IMR-90 (cell line): ENCODE data around the gene RNF31. TPM values are rescaled to one million over a fixed set of nuclear protein-coding genes. Genes with fewer than 3 reads are reported as not detected.

Experiments used
- ATAC-seq: fragments of 200-7000 bp; cut with Tn5 transposase; 2 replicates; pipeline ENCODE4 v1.9.1; 2020; ENCODE audit warnings: low read depth, mild to moderate bottlenecking, moderate library complexity
- BruUV-seq: library from RNA; stranded (reverse); fragments of 400-500 nt; replicated peaks from 2 replicates; lab custom pipeline; 2021; lab: Mats Ljungman, UMichigan
- CTCF ChIA-PET: fragments of 300-600 bp; formaldehyde crosslinking; extraction: SDS; loops from one replicate; lab custom pipeline; 2021; ENCODE audit warnings: antibody characterized with exemption; lab: Yijun Ruan, JAX
- POLR2A ChIA-PET: fragments of 300-600 bp; sonication (Branson Sonifier 250); formaldehyde crosslinking; loops from one replicate; lab custom pipeline; 2022; ENCODE audit warnings: antibody characterized with exemption; ENCODE audit not compliant: unreplicated experiment; lab: Charles Lee
- DNase-seq: peaks from one replicate; pipeline ENCODE4 v3.0.0; 2013
- H2AFZ ChIP-seq: replicated peaks from 2 replicates; pipeline ENCODE3; 2013; ENCODE audit warnings: low read length, mild to moderate bottlenecking; ENCODE audit not compliant: poor library complexity
- H2AK5ac ChIP-seq: 2 replicates; pipeline ENCODE4 v1.6.1; 2013; ENCODE audit warnings: low read depth, low read length, inconsistent platforms
- H2AK9ac ChIP-seq: replicated peaks from 2 replicates; pipeline ENCODE3; 2013; ENCODE audit warnings: mild to moderate bottlenecking, low read depth, low read length, moderate library complexity; ENCODE audit not compliant: poor library complexity
- H2BK120ac ChIP-seq: 2 replicates; pipeline ENCODE4 v1.6.1; 2013; ENCODE audit warnings: low read depth, low read length, inconsistent platforms
- H2BK15ac ChIP-seq: 3 replicates; pipeline ENCODE4 v1.6.1; 2013; ENCODE audit warnings: low read depth, low read length, inconsistent platforms
- H2BK20ac ChIP-seq: 2 replicates; pipeline ENCODE4 v1.6.1; 2013; ENCODE audit warnings: low read depth, mild to moderate bottlenecking, inconsistent platforms, low read length, moderate library complexity
- H2BK5ac ChIP-seq: 2 replicates; pipeline ENCODE4 v1.6.1; 2013; ENCODE audit warnings: mild to moderate bottlenecking, low read depth, low read length, inconsistent platforms; ENCODE audit not compliant: poor library complexity, severe bottlenecking
- H3K14ac ChIP-seq: replicated peaks from 2 replicates; pipeline ENCODE4 v1.6.1; 2013; ENCODE audit warnings: low read depth, low read length, inconsistent platforms
- H3K18ac ChIP-seq: 2 replicates; pipeline ENCODE4 v1.6.1; 2013; ENCODE audit warnings: low read depth, low read length, control low read depth
- H3K23ac ChIP-seq: 2 replicates; pipeline ENCODE4 v1.6.1; 2013; ENCODE audit warnings: low read depth, low read length, inconsistent platforms
- H3K27ac ChIP-seq: 2 replicates; pipeline ENCODE4 v1.5.1; 2013; ENCODE audit warnings: mild to moderate bottlenecking, control low read depth, low read length; ENCODE audit not compliant: insufficient read depth
- H3K27me3 ChIP-seq: 2 replicates; pipeline ENCODE4 v1.6.1; 2013; ENCODE audit warnings: low read length; ENCODE audit not compliant: control insufficient read depth, insufficient read depth
- H3K36me3 ChIP-seq: 2 replicates; pipeline ENCODE4 v1.6.1; 2013; ENCODE audit warnings: low read length, mixed read lengths; ENCODE audit not compliant: control insufficient read depth, insufficient read depth
- H3K4ac ChIP-seq: 2 replicates; pipeline ENCODE4 v1.6.1; 2013; ENCODE audit warnings: low read depth, low read length, inconsistent platforms
- H3K4me1 ChIP-seq: 2 replicates; pipeline ENCODE4 v1.6.1; 2013; ENCODE audit warnings: low read length, mixed read lengths; ENCODE audit not compliant: control insufficient read depth, insufficient read depth
- H3K4me2 ChIP-seq: 2 replicates; pipeline ENCODE4 v1.6.1; 2013; ENCODE audit warnings: low read depth, mild to moderate bottlenecking, control low read depth, low read length, moderate library complexity
- H3K4me3 ChIP-seq: 2 replicates; pipeline ENCODE4 v1.5.1; 2013; ENCODE audit warnings: low read depth, mild to moderate bottlenecking, control low read depth, low read length, moderate library complexity; ENCODE audit not compliant: insufficient read depth
- H3K56ac ChIP-seq: 2 replicates; pipeline ENCODE4 v1.6.1; 2013; ENCODE audit warnings: low read length, inconsistent platforms; ENCODE audit not compliant: insufficient read depth; ENCODE audit errors: extremely low read depth
- H3K79me1 ChIP-seq, 2 experiments: 2 replicates each; pipeline ENCODE4 v1.6.1; 2013; ENCODE audit warnings: low read length in 2 of 2, inconsistent platforms in 1 of 2, low read depth in 1 of 2
- H3K9ac ChIP-seq: 2 replicates; pipeline ENCODE4 v1.6.1; 2013; ENCODE audit warnings: low read depth, low read length, control low read depth
- H3K9me1 ChIP-seq: 2 replicates; pipeline ENCODE4 v1.6.1; 2013; ENCODE audit warnings: low read length, inconsistent platforms; ENCODE audit not compliant: insufficient read depth
- H3K9me3 ChIP-seq: 2 replicates; pipeline ENCODE4 v1.6.1; 2013; ENCODE audit warnings: low read length; ENCODE audit not compliant: control insufficient read depth, insufficient read depth
- H4K20me1 ChIP-seq: 2 replicates; pipeline ENCODE4 v1.6.1; 2013; ENCODE audit warnings: low read length, inconsistent platforms; ENCODE audit not compliant: insufficient read depth
- H4K5ac ChIP-seq: 2 replicates; pipeline ENCODE4 v1.6.1; 2013; ENCODE audit warnings: mild to moderate bottlenecking, low read depth, low read length, control low read depth
- H4K8ac ChIP-seq, 2 experiments: 2 replicates each; pipeline ENCODE4 v1.6.1; 2013; ENCODE audit warnings: low read depth in 2 of 2, low read length in 2 of 2, control low read depth in 1 of 2, inconsistent platforms in 1 of 2
- H4K91ac ChIP-seq: 2 replicates; pipeline ENCODE4 v1.6.1; 2013; ENCODE audit warnings: low read depth, low read length, inconsistent platforms; ENCODE audit not compliant: insufficient read depth
- BHLHE40 ChIP-seq: fragments of 150-350 bp; IDR thresholded peaks from 2 replicates; pipeline ENCODE4 v1.6.1; 2016; ENCODE audit warnings: mild to moderate bottlenecking, low read depth, low read length
- CEBPB ChIP-seq: IDR thresholded peaks from 2 replicates; pipeline ENCODE4 v1.6.1; 2012; ENCODE audit warnings: low read depth, low read length, improper control_type of control experiment
- FOS ChIP-seq: fragments of 150-350 bp; IDR thresholded peaks from 2 replicates; pipeline ENCODE4 v1.6.1; 2016; ENCODE audit warnings: low read depth, low read length
- RAD21 ChIP-seq: IDR thresholded peaks from 2 replicates; pipeline ENCODE4 v1.6.1; 2012; ENCODE audit warnings: low read length, improper control_type of control experiment
- SMC3 ChIP-seq: fragments of 150-350 bp; IDR thresholded peaks from 2 replicates; pipeline ENCODE4 v1.6.1; 2016; ENCODE audit warnings: low read depth, mild to moderate bottlenecking, antibody characterized with exemption, low read length, moderate library complexity
- WGBS, 2 experiments: methylation state at CpG; one replicate each; pipeline versions ENCODE4 v1.1.5 to v1.1.7; 2013; ENCODE audit warnings: missing lambda C conversion rate in 2 of 2; ENCODE audit not compliant: insufficient read length in 1 of 2; ENCODE audit errors: extremely low coverage in 2 of 2; 5-methylcytosine and 5-hydroxymethylcytosine counted together
- dilution Hi-C: fragments of 300-500 bp; cut with HindIII; formaldehyde crosslinking; loops from one replicate; pipeline ENCODE4 v1.14.3; 2018; ENCODE audit warnings: low sequenced_read_pairs; ENCODE audit not compliant: unreplicated experiment
- in situ Hi-C: fragments of 300-500 bp; cut with MboI; formaldehyde crosslinking; loops from 3 replicates; pipeline ENCODE4 v1.14.3; 2019; ENCODE audit warnings: low sequenced_read_pairs, inconsistent platforms, mixed read lengths
- intact Hi-C: fragments of 100-400 bp; cut with micrococcal nuclease; formaldehyde crosslinking; loops from 2 replicates; pipeline ENCODE4 v1.10.0; 2022
- polyA plus RNA-seq, 3 experiments: library from polyadenylated mRNA; depleted of rRNA; stranded (reverse); fragments of >200 nt; gene quantifications; 2 replicates each; pipeline ENCODE4 v1.2.3, GENCODE V29; 2012; ENCODE audit warnings: low replicate concordance in 1 of 3
- total RNA-seq: library from RNA; depleted of rRNA; stranded (reverse); fragments of >200 nt; gene quantifications from 2 replicates; pipeline ENCODE4 v1.2.3, GENCODE V29; 2012

The RNF31 gene
- total and polyA plus RNA-seq, 2 of the 4 experiments (the other 2 are of a cell fraction) = 31.6 to 37.5 TPM

- TF ChIP-seq BHLHE40 = no peak
- no peak for TF ChIP-seq FOS
Measured at GRCh38 chr14:24115422-24116127, 31.7 kb upstream of the RNF31 start (continued).

DNA sequence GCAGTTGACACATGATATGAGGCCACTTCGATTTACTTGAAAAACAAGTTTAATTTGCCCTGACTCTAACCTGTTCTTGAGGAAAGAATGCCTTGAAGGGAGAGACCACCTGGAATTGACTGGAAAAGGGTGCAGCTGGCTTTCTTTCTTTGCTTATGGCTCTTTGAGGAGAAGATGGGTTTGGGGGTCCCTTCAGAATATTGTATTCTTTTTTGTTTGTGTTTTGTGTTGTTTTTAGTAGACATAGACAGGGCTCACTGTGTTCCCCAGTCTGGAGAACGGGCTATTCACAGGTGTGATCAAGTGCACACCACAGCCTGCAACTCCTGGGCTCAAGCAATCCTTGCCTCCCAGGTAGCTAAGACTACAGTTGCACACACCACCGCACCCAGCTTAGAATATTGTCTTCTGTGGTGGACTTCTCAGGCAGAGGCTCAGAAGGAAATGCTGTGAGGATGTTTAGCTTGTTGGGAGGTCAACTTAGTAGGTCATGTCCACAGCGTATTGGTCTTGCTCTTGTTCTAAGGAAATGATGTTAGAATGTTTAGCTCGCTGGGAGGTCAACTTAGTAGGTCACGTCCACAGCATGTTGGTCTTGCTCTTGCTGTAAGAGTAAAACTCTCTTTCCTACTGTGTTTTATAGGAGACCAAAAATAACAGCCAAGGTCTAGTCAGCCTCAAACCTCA lies 31.0 kb upstream of the RNF31 start:
- Histone ChIP-seq H3K4ac (no peak overlapping the region), H4K91ac (no peak overlapping the region), H3K79me1 (peaks cover 10 to 16% of the 10 kb centered on the region in 2 experiments; a peak in 2 of 4 replicates), H2AK5ac (no peak overlapping the region), H3K36me3 (peaks cover 23% of the 10 kb centered on the region), H3K4me3 (no peak overlapping the region), H2BK20ac (no peak overlapping the region), H3K27ac (no peak overlapping the region), H3K9ac (no peak overlapping the region), H3K4me2 (no peak overlapping the region), H3K14ac (no peak overlapping the region), H3K27me3 (no peaks in the 10 kb centered on the region), H2BK5ac (no peak overlapping the region), H3K9me1 (peaks cover 8% of the 10 kb centered on the region; the same call in 1 of the 2 replicates), H2AFZ (no peak overlapping the region), H4K8ac (no peak overlapping the region), H2AK9ac (no peak overlapping the region), H4K20me1 (no peaks in the 10 kb centered on the region), H4K5ac (no peak overlapping the region), H2BK15ac (no peak overlapping the region), H3K4me1 (peaks cover 3% of the 10 kb centered on the region; the same call in 1 of the 2 replicates), H3K56ac (no peak overlapping the region), H3K18ac (no peak overlapping the region), H2BK120ac (no peak overlapping the region), H3K9me3 (no peaks in the 10 kb centered on the region), H3K23ac (no peak overlapping the region)
- 80% methylated on average over 1 of the region's 6 CpGs; no CpG with 5 or more reads in 1 of the 2 experiments for WGBS, 2 experiments
- ATAC-seq (no peak), DNase-seq (no peak)
- intact Hi-C loops = no loop called here
- TF ChIP-seq CEBPB (no peak), RAD21 (no peak), SMC3 (no peak)
- dilution Hi-C loops = no loop called here
- CTCF ChIA-PET = no interaction called here
- in situ Hi-C loops = no loop called here
- POLR2A ChIA-PET = no interaction called here
- BruUV-seq = no TSS peak
